AG04450 (cell line): Measurements from ENCODE around the gene GRM4. TPM values are rescaled to one million over a fixed set of nuclear protein-coding genes. Genes with fewer than 3 reads are reported as not detected.

ENCODE experiments used
- CTCF ChIA-PET: fragments of 300-600, 350-600 bp; formaldehyde crosslinking; extraction: SDS; loops from one replicate; lab custom pipeline; 2022; ENCODE audit warnings: antibody characterized with exemption, inconsistent platforms; lab: Charles Lee
- POLR2A ChIA-PET: fragments of 350-600 bp; formaldehyde crosslinking; extraction: SDS; loops from one replicate; lab custom pipeline; 2021; ENCODE audit warnings: antibody characterized with exemption, inconsistent platforms; lab: Yijun Ruan, JAX
- DNase-seq: peaks from one replicate; pipeline ENCODE4 v3.0.0-alpha.2; 2011; ENCODE audit warnings: low read depth, low spot score
- H3K27ac ChIP-seq: one replicate; pipeline ENCODE4 v1.5.1; 2012; ENCODE audit warnings: low read depth, low read length, control low read depth
- H3K27me3 ChIP-seq: one replicate; pipeline ENCODE4 v1.6.0; 2012; ENCODE audit warnings: low read length; ENCODE audit not compliant: control insufficient read depth, insufficient read depth
- H3K4me3 ChIP-seq: 2 replicates; pipeline ENCODE4 v1.5.1; 2011; ENCODE audit warnings: mild to moderate bottlenecking, low read depth, low read length, control low read depth
- H3K9me3 ChIP-seq: 2 replicates; pipeline ENCODE4 v1.5.1; 2012; ENCODE audit warnings: low read length; ENCODE audit not compliant: control insufficient read depth, insufficient read depth
- CTCF ChIP-seq: IDR thresholded peaks from 2 replicates; pipeline ENCODE4 v1.5.1; 2011; ENCODE audit warnings: low read depth, low read length, control low read depth, inconsistent platforms
- polyA plus RNA-seq: library from polyadenylated mRNA; depleted of rRNA; stranded (reverse); fragments of >200 nt; gene quantifications from 2 replicates; pipeline ENCODE4 v1.2.3, GENCODE V29; 2011

Gene GRM4
- polyA plus RNA-seq, 1 experiment, result not detected

DNA sequence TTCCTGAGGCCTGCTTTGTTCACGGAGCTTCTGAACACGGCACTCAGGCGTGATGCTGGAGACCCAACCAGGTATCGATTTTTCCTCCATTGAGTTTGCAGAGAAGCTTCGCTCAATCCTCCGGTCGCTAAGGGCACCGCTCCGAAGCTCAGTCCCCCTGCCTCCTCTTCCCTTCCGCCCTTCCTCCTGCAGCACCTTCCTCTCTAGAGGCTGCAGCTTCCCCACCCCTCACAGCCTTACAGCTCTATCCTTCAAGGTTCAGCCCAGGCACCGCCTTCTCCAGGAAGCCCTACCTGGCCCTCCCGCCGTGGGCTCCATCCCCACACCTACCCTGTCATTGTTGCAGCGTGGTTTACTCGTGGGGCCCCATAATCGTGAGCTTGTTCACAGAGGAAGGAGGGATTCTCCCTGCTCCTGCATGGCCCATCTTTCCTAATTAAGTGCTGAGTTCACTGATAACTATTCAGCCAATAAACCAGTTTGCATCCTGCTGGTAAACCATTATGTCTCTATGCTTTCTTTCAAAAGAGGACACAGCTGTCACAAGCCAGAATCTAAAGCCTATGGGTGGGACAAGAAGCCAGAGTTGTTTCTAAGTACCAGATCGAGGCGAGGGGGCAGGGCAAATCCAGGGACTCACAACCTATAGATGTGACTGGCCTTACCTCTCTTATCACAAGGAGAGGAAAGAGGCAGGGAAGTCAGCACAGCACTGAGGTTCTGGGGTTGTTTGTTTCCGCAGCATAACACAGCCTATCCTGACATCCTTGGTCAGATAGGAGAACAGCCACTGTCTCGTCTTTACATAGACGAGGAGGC is 152.0 kb downstream of the GRM4 start:
- TF ChIP-seq CTCF, result no peak
- Histone ChIP-seq H3K9me3 (no peaks in the 10 kb centered on the region), H3K4me3 (no peak overlapping the region), H3K27me3 (peaks cover 18% of the 10 kb centered on the region), H3K27ac (no peak overlapping the region)
- ChIA-PET POLR2A (no interaction called here), CTCF (no interaction called here)
- DNase-seq, result no peak

GRCh38 chr6:33993091-33993490 is 152.8 kb downstream of the GRM4 start:
- DNase-seq, result no peak
- Histone ChIP-seq H3K27ac (no peak overlapping the region), H3K9me3 (no peaks in the 10 kb centered on the region), H3K27me3 (peaks cover 18% of the 10 kb centered on the region), H3K4me3 (no peak overlapping the region)
- no peak for TF ChIP-seq CTCF
- ChIA-PET POLR2A (no interaction called here), CTCF (no interaction called here)

- ChIA-PET CTCF (no interaction called here), POLR2A (no interaction called here)
- DNase-seq, result no peak
Observed at GRCh38 chr6:33992191-33992590, 153.7 kb downstream of the GRM4 start.

GRCh38 chr6:33991610-33992009 is 154.3 kb downstream of the GRM4 start:
- no peak overlapping the region for H3K4me3 ChIP-seq
- H3K9me3 ChIP-seq, result no peaks in the 10 kb centered on the region
- no peak for TF ChIP-seq CTCF
- peaks cover 18% of the 10 kb centered on the region for H3K27me3 ChIP-seq
- CTCF ChIA-PET, result no interaction called here
- no peak for DNase-seq
- H3K27ac ChIP-seq, result no peak overlapping the region
- POLR2A ChIA-PET, result no interaction called here

More at GRCh38 chr6:33992191-33992590, 153.7 kb downstream of the GRM4 start:
- no peak for TF ChIP-seq CTCF
- Histone ChIP-seq H3K4me3 (no peak overlapping the region), H3K27me3 (peaks cover 18% of the 10 kb centered on the region), H3K27ac (no peak overlapping the region), H3K9me3 (no peaks in the 10 kb centered on the region)

GRCh38 chr6:33990061-33990541 is 155.8 kb downstream of the GRM4 start:
- POLR2A ChIA-PET, result no interaction called here
- no peak for DNase-seq
- CTCF ChIA-PET, result no interaction called here
- Histone ChIP-seq H3K9me3 (no peaks in the 10 kb centered on the region), H3K27ac (no peak overlapping the region), H3K27me3 (peaks cover 21% of the 10 kb centered on the region), H3K4me3 (no peak overlapping the region)
- TF ChIP-seq CTCF, result no peak
